ENCODE data around the gene VGLL3.
"Not testable (repeated sequence)": the region's sequence is repeated elsewhere in the genome, so short reads cannot be mapped to it uniquely, and the experiment has no call there.

VGLL3 gene

DNA sequence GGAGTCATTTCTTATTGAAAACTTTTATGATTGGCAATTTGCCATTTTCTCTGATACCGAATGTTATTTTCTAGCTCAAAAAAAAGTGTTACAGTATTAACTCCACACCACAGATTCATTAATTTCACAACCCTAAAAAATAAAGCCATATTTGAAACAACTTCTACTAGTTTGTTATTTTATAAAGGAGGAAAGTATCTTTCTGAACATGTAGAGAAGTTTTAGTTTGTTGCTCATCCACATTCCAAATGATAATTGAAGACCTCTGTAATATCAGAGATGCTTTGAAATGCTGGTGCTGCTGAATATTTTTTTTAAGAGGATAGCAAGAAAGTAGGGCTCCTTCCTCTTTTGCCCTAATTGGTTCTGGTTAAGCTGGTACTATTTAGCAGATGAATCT lies 1.9 kb downstream of the VGLL3 start:
- no peak for DNase-seq

DNA sequence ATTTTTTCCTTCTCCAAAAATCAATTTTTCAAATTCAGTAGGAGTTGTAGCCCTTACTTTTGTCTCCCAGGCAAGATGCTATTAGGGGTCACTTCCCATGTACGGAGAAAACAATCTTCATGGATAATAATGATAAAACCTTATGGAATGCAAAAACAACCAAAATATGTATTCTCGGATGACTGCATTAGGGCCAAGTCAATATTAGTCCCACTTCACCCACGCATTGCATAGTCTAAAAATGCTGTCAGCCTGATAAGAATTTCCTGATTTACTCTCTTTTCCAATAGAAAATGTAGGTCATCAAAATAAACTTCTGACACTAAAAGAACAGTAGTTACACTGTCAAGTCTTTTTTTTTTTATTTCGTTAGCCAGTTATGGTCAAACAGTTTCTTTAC lies 2.7 kb downstream of the VGLL3 start:
- DNase-seq: no peak

DNA sequence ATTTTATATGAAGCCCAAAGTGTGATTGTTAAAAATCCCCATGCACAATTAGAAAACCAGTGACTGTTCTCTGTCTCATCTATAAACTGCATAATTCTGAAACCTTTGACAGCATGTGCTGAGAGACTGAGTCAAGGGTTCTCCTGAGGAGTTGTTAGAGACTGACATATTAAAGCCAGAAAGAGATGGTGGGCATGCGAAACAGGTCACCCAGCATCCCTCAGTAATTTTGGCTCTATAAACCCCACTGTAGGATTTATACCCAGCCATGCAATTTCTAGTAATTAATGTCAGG lies 3.6 kb downstream of the VGLL3 start:
- no peak for DNase-seq

DNA sequence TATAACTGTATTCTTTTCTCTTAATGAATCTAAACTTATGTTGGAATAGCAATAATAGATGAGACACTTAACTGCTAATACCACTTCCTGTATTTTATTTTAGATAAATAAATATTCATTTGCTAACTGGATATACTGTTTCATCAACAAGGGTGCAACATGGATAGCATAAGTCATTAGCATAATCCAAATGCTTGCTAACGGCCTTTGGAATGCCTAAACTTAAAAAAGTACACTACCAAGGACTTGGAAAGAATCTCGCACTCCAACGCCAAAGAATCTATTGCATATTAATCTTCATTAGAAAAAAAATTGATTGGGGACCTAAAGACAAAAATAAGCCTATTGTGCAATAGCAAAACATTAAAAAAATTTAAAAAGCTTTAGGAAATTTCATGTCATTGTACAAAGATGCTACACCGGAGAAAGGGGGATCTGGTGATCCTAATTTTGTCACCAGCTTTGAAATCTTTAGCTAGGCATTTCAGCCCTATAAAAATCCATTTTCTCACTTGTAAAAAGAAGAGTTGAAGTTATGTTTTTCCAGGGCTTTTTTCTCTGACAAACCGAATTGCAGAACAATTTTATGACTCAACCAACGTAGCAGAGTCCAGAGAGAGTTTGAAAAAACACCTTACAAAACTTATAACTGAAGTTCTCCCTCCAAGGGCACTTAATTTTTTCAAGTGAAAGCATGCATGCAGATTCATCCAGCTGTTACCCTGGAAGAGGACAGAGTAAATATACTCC lies 4.1 kb downstream of the VGLL3 start:
- DNase-seq: no peak

- no peak for DNase-seq
Observed at GRCh38 chr3:86985181-86985826, 5.6 kb downstream of the VGLL3 start.

- no peak for DNase-seq
Observed at GRCh38 chr3:86984271-86984670, 6.7 kb downstream of the VGLL3 start.

DNA sequence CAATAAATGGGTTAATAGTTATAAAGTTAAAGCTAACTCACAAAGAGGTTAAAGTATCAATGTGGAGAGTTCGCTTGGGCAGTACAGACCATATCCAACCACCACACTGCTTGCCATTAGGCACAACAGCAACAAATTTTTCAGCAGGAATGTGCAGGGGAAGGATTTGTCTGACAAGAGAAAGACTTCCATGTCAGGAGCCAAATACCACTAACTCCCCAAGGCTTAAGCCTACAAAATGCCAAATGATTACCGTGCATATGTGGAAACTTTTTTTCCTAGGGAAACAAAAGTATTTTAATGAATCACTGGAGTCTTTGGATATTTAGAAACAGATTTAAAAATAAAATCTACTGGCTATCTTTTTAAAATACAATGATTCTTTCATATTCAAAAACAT lies 8.1 kb downstream of the VGLL3 start:
- DNase-seq: no peak

GRCh38 chr3:86978111-86978551 lies 12.8 kb downstream of the VGLL3 start:
- no peak for DNase-seq

GRCh38 chr3:86976219-86976618 lies 14.7 kb downstream of the VGLL3 start:
- DNase-seq: no peak

DNA sequence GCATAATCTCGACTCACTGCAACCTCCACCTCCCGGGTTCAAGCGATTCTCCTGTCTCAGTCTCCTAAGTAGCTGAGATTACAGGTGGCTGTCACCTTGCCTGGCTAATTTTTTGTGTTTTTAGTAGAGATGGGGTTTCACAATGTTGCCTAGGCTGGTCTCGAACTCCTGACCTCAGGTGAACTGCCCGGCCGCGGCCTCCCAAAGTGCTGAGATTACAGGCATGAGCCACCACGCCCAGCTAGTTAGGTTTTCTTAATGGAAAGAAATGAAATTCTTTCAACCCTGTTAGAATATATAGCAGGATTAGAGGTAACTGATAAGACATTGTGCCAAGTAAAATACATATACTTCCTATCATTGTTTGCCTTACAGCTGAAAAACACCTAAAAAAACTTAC lies 16.8 kb downstream of the VGLL3 start:
- not testable (repeated sequence) for DNase-seq

GRCh38 chr3:86973440-86973839 lies 17.5 kb downstream of the VGLL3 start:
- DNase-seq: no peak

- DNase-seq: no peak
Observed at GRCh38 chr3:86969500-86970189, 21.3 kb downstream of the VGLL3 start.

GRCh38 chr3:86968244-86968932 lies 22.6 kb downstream of the VGLL3 start:
- DNase-seq: no peak

GRCh38 chr3:86967062-86967461 lies 23.9 kb downstream of the VGLL3 start:
- no peak for DNase-seq

GRCh38 chr3:86965166-86965565 lies 25.8 kb downstream of the VGLL3 start:
- DNase-seq: no peak

GRCh38 chr3:86963611-86964010 lies 27.3 kb downstream of the VGLL3 start:
- no peak for DNase-seq

GRCh38 chr3:86961297-86961696 lies 29.7 kb downstream of the VGLL3 start:
- DNase-seq: no peak

GRCh38 chr3:86960550-86960949 lies 30.4 kb downstream of the VGLL3 start:
- no peak for DNase-seq

DNA sequence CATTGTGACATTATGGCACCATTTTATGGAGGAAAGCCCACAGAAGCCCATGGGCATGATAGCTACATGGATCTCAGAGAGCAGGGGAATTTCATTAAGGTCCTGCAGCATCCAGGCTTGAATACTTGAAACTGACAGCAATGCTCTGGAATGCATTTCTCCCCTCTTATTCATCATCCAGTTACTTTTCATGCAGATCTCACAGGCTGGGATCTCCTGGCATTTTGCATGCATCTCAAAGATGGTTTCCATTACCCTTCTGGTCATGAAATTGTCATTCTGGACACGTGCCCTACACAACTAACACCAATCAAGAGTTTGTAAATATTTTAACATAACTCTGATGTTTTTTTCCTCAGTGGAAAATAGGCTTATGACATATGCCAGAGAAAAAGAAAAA lies 32.4 kb downstream of the VGLL3 start:
- DNase-seq: no peak

DNA sequence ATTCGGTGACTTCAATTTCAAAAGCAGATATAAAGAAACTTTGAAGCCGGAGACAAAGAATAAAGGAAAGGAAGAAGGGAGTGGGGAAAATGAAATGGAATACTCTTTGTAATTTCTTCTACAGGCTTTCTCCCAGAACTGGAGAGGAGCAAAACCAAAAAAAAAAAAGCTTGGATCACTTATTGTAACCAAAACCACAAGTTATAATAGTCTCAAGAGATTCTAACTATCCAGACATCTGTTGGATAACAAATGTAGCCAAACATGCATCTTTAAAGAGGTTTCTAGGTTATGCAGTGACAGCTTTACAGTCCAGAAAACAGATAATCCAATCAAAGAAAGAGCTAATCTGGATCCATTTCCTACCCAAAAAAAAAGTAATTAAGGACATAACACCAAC lies 36.2 kb downstream of the VGLL3 start:
- DNase-seq: no peak

DNA sequence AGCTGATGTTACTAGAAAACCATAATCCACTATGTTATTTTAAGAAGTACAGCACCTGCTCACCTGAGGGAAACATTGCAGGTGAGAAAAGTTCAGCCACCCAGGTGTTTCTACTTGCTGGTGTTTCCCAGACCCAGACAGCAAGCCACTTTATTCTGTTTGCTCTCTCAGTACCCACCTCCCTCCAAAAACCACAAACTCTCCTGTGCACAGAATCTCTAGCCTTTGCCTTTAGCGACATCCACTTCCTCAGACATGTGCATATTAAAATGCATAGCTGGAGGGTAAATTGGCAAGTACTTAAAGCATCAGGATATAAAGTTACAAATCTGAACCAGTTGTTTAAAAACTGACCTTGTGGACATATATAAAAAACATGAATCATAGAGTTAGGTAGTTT lies 36.7 kb downstream of the VGLL3 start:
- DNase-seq: no peak

DNA sequence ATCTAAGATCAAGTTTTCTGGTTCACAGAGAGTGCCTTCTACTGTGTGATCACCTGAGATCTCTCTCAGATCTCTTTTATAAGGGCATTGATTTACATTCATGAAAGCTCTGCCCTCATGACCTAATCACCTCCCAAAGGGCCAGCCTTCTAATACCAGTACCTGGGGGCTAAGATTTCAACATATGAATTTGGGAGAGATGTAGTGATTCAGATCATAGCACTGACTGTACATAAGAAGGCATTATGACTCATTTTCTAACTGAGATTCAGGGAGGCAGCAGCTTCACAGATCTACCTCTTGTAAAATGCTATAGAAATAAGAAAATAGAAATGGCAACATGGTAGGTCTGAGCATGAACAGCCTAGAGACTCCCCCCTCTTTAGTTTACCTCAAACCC lies 39.6 kb downstream of the VGLL3 start:
- no peak for DNase-seq

DNA sequence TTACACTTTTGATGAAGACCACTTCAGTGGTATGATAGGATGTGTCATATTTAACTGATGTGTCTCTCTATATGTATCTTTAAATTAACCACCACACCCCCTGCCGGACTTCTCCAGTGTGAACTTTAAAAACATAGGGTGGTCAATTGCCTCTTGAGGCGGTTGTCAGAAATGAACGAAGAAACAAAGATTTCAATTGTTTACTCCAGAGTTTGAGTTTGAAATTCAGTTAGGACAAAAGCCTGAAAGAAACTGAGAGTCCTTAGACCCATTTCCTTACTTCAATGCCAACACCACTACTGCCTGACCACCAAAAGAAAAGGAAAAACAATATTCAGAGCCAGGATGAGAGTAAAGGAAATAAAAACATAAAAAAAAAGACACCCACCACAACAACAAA lies 40.2 kb downstream of the VGLL3 start:
- no peak for DNase-seq

- DNase-seq: no peak
Observed at GRCh38 chr3:86949850-86950249, 41.1 kb downstream of the VGLL3 start.
